ENCODE measurements around the gene KRT79.
"Not testable (repeated sequence)": the region's sequence is repeated elsewhere in the genome, so short reads cannot be mapped to it uniquely, and the experiment has no call there.

The KRT79 gene

DNA sequence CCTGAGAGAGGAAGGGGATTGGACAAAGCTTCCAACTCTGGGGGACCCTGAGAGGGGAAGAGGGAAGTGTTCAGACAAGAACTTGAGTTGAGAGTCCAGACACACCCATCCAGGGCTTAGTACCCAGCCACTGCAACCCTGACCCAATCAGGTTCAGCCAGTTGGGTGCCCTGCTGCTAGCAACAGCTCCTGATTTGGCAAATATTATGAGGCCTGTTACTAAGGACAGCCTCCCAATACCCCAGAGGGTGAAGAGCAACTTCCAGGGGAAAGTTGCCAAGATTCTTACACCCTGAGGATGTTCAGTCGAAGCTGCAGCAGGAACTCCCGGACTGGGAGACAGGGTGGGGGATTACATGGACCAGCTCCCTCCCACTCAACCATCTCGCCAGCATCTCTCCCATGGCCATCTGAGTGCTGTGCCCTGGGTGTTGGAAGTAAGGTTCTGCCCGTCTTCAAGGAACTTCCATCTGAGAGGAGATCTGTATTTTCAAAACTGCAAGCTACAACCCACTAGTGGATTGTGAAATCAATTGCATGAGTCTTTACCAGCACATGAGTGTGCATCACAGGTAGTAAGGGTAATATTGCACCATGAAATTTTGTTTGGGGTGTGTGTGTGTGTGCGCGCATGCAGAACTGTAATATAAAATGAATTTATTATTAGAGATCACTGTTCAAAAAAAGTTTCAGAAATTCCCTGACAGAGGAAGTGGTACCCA is 26.2 kb upstream of the KRT79 start:
- DNase-seq (ENCODE audit: low read depth in 2 of 2): no peak

- no peak for DNase-seq (ENCODE audit: low read depth in 2 of 2)
Measured at GRCh38 chr12:52857500-52857899, 23.4 kb upstream of the KRT79 start.

DNA sequence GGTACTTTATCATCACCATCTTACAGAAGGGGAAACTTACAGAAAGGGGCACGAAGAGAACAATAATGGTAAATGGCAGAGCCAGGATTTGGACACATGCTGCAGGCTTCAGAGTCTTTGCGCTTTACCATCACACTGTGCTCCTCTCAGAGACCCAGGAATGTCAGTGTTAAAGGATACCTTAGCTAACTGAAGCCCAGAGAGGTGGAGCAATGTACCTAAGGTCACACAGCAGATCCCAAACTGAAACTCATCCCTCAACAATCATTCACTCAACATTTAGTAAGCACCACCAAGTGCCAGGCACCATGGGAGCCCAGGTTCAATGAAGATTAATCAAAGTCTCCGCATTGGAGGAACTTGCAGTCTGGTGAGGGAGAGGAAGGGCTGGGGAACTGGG is 22.7 kb upstream of the KRT79 start:
- no peak for DNase-seq (ENCODE audit: low read depth in 2 of 2)

DNA sequence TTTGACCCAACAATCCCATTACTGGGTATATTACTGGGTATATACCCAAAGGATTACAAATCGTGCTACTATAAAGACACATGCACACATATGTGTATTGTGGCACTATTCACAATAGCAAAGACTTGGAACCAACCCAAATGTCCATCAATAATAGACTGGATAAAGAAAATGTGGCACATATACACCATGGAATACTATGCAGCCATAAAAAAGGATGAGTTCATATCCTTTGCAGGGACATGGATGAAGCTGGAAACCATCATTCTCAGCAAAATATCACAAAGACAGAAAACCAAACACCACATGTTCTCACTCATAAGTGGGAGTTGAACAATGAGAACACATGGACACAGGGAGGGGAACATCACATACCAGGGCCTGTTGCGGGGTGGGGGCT is 22.0 kb upstream of the KRT79 start:
- DNase-seq (ENCODE audit: low read depth in 2 of 2): not testable (repeated sequence)

GRCh38 chr12:52851787-52852186 is 17.7 kb upstream of the KRT79 start:
- DNase-seq (ENCODE audit: low read depth in 2 of 2): no peak

GRCh38 chr12:52850681-52851080 is 16.6 kb upstream of the KRT79 start:
- DNase-seq (ENCODE audit: low read depth in 2 of 2): no peak

DNA sequence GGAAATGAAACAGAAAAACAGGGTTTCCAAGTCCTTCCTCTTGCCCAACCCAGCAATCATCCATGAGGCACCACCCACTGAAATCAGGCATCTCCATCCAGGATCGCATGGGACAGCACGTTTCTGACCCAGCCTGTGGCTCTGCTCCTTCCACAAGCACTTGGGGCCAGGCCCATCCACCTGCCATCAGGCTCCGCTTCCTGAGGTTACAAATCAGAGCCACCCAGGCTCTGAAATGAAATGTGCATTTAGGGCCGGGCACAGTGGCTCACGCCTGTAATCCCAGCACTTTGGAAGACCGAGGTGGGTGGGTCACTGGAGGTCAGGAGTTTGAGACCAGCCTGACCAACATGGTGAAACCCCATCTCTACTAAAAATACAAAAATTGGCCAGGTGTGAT is 15.4 kb upstream of the KRT79 start:
- no peak for DNase-seq (ENCODE audit: low read depth in 2 of 2)

- no peak for DNase-seq (ENCODE audit: low read depth in 2 of 2)
Measured at GRCh38 chr12:52848661-52849255, 14.6 kb upstream of the KRT79 start, which contains the start of gene KRT78. TSS of gene KRT78 (minus strand) at chr12:52848994. CDS start at chr12:52848930, 64 bp downstream.

DNA sequence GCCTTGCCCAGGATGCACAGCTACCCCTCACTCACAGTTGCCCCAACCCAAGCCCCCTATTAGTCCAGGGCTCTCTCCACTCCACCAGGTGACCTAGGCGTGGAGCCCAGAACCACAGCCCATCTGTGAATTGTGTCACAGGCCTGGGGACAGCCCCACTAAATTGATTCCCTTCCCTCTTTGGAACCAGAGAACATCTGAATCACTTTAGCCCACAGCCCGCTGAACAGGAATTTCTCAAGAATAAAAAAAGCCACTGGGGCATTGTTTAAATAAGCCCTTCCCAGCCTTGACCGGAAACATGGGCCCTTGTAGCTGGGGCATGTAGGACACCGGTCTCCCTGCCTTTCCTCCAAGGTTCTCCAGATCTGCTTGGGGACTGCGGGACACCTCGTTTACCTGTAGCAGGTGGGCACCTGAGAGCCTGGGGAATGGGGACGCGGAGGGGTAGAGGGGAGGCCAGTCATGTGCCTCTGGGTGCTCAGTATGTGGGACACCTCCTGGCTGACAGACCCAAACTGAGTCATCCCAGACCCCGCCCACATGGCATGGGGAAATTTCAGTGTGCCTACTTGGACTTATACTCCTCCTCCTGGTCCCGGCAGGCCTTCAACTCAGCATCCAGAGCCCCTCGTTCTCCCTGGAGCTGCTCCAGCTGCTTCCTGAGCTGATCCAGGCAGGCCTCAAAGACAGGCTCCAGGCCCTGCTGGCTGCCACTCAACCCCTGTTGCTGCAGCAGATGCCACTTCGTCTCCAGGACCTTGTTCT is 13.4 kb upstream of the KRT79 start:
- DNase-seq (ENCODE audit: low read depth in 2 of 2): no peak

DNA sequence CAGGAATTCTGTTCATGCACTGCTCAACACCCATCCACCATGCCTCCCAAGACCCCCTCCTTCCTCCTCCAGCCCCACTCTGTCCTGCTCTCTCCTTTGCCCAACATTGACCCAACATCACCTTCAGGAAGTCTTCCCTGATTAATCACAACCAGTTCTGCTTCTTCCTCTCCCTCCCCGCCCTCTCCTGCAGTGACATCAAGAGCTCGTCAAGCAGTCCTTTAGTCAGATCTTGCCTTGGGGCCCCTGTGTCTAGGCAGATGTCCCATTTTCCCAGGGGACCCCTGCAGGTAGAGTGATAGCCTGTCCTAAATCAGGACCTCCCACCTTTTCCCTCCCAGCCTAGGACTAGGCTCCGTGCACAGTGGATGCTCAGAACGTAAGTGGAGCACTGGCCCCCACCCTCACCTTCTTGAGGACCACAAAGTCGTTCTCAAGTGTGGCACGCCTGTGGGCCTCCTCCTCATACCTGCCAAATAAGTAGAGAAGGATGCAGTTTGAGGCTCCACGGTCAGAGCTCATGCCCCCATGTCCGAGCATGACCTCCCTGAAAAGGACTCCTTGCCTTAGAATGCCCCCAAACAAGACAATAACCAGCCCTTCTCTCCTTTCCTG is 12.4 kb upstream of the KRT79 start:
- DNase-seq (ENCODE audit: low read depth in 2 of 2): no peak

GRCh38 chr12:52845946-52846345 is 11.8 kb upstream of the KRT79 start:
- no peak for DNase-seq (ENCODE audit: low read depth in 2 of 2)

DNA sequence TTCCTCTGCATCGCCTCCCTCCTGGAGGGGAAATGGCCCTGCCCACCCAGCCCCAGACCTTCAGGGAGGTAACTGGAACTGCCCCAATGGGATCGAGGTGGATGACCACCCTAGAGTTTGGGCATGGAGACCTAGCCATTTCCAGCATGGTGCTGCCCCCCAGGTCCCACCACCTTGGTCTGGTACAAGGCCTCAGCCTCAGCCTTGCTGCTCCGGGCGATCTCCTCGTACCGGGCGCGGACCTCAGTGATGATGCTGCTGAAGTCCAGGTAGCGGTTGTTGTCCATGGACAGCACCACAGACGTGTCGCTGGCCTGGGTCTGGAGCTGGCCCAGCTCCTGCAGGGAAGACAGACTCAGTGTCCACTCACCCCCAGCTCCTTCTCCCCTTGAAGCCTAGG is 10.3 kb upstream of the KRT79 start:
- no peak for DNase-seq (ENCODE audit: low read depth in 2 of 2)

GRCh38 chr12:52839436-52840105 is 5.5 kb upstream of the KRT79 start:
- no peak for DNase-seq (ENCODE audit: low read depth in 2 of 2)

DNA sequence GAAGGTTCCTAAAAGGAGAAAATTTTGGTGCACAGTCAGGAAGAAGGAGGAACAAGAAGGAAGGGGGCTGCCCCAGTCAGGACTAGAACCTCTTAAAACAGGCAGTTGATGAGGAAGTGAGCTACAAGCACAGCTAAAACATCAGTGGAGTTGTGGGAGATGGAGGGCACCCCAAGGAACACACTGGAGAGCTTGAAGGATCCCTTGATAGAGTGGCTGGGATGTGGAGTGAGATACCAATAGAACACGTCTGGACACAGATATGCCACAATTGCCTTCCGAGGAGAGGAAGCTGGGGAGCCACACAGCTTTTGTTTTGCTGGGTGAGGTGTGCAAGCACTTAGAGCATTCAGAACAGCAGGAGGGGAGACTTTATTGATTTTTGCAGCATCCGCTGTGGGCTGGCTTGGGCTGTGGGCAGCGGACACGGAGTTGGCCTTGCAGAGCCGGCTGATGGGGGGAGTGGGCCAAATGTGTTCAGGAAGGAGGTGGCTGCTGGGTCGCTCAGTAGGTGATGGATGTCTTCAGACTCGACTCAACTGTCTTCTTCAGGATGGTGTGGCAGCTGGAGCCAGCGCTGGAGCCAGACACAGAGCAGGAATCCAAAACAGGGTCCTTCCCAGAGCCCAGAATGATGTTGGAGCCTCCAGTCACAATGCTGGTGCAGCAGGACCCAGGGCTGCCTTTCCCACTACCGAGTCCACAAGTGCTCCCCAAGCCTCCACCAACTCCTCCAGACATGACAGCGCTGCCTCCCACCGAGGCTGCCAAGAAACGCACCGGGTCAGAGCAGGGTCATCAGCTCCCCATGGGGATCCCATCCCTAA is 4.7 kb upstream of the KRT79 start:
- no peak for DNase-seq (ENCODE audit: low read depth in 2 of 2)

DNA sequence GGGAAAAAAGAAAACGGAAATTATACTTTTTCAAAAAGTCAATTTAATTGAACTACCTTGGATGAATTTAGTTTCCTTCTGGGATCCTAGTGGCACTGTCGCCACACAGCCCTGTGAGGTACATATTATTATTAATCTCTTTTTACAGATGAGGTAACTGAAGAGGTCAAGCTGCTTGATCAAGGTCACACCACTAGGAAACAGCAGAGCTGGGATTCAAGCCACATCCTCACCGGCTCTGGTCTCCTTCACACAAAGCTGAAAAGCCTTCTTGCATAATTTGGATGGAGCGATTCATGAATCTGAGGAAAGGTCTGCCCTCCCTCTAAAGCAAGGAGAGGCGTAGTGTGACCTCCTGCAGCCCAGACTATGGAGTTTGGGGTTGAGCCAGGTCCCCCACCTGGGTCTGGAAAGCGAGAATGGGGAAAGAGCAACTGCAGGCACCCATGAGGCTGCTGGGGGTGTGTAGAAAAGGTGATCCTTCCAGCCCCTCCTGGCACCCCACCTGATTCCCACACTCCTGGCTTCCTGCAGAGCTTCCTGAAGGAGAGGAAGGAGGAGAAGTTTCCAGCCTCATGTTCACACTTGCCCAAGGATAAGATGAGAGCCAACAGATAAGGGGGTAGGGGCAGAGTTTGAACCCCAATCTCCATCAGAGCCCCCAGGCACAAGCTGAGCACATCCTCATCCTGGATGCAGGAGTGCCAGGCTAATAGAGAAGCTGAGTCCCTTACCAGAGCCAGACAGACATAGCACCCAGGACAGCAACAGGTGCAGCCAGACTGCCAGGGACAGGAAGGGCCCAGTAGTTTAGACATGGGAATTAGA is 3.9 kb upstream of the KRT79 start:
- no peak for DNase-seq (ENCODE audit: low read depth in 2 of 2)

DNA sequence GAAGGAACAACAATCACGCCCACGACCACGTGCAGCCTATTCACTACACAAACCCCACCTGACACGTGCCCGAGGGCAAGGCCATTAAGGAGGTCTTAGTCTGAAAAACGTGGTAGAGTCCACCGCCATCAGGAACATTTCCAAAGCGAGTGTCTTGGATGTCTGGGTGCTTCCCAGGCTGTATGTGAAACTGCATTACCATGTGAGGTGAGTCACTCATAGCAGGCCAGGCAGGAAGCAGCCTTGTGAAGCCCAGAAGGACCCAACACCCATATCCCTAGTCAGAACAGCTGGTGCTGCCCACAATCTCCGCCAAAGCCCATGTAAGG is 3.3 kb upstream of the KRT79 start:
- peak in 1 of 2 experiments; percentile 12 for DNase-seq (ENCODE audit: low read depth in 2 of 2)

DNA sequence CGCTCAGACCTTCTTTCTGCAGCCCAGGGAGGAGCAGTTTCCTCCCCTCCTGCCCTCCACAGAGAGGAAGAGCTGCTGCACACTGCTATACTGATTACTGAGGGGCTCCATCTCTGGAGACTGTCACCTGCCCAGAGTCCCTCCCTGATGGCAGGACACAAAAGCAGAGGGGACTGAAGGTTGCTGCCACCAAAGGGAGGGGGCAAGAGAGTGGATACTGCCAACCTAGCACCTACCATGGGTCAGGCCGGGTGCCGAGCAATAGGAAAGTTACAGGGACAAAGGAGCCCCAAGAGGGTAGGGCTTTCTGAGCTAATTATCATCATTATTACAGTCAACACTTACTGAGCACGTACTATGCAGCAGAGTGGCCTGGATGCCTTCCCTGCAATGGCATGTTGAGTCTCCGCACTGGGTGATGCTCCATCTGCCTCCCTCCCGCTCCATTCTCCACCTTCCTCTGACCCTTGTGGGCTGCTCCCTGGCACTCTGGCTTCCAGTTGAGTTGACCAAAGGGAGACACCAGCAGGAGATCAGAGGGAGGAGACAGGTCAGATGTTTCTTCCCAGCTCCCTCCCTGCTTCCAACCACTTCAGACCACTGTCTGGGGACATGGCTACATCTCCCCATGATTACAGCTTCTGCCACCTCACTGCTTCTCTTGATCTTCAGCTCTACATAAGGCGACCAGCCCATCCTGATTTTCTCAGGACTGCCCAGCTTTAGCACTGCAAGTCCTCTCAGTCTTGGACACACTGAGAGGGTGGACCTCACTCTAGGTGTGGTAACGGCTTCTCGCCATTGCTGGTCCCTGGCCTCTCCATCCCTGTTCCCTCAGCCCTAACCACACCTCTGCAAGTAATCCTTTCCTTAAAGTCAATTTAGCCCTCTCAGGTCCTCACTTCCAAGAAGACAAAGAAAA is 2.6 kb upstream of the KRT79 start:
- no peak for DNase-seq (ENCODE audit: low read depth in 2 of 2)

DNA sequence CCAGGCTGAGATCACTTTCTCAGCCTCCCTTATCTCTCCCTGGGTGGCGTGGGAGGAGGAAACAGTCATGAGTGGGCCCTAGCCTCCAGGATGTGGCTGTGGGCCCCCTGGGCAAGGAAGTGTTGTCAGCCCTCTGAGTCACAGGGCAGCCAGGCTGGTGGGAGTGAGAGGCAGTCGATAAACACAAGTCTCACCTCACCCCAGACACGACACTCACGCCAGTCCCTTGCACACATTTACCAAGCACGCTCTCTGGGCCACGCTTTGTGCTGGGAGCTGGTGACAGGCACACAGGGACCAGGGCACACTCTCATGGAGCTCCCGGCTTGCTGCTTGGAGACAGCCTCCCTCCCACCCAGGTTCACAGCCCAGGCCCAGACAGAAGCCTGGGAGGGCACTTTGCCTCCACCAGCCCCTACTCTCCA is 1.9 kb upstream of the KRT79 start:
- no peak for DNase-seq (ENCODE audit: low read depth in 2 of 2)

All from fibroblast of skin of left quadriceps (primary cell).